Measurements from ENCODE around the gene GNAS. TPM values are rescaled to one million over a fixed set of nuclear protein-coding genes. Genes with fewer than 3 reads are reported as not detected.

GNAS gene
- total RNA-seq, 4 donors from 2014 or later, result 484 to 621 (median 524) TPM

DNA sequence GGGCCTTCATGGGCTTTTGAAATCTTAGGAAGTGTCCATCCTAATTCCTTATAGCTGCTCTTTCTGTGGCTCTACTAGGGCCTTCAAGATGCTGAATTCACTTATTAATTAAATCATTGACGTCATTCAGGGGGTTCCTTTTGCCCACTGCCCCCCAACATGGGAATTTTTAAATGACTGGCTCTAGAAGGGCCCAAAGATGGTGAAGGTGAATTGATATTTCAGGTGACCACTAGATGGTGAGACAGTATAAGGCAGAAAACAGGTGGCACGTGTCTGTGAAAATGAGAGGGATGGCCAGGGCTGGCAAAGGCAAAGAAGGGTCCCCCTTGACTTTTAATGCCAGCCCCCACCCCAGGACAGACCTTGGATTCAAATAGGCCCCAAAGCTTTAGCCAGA is 11.8 kb downstream of the GNAS start:
- DNase-seq (ENCODE audit: low spot score in 2 of 2), result no peak
- TF ChIP-seq EP300 (IDR thresholded peaks at IDR 0.05) (no peak), POLR2A (IDR thresholded peaks at IDR 0.05) (no peak)
- TF ChIP-seq, protein P1, sequence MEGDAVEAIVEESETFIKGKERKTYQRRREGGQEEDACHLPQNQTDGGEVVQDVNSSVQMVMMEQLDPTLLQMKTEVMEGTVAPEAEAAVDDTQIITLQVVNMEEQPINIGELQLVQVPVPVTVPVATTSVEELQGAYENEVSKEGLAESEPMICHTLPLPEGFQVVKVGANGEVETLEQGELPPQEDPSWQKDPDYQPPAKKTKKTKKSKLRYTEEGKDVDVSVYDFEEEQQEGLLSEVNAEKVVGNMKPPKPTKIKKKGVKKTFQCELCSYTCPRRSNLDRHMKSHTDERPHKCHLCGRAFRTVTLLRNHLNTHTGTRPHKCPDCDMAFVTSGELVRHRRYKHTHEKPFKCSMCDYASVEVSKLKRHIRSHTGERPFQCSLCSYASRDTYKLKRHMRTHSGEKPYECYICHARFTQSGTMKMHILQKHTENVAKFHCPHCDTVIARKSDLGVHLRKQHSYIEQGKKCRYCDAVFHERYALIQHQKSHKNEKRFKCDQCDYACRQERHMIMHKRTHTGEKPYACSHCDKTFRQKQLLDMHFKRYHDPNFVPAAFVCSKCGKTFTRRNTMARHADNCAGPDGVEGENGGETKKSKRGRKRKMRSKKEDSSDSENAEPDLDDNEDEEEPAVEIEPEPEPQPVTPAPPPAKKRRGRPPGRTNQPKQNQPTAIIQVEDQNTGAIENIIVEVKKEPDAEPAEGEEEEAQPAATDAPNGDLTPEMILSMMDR (IDR thresholded peaks at IDR 0.05), result no peak

DNA sequence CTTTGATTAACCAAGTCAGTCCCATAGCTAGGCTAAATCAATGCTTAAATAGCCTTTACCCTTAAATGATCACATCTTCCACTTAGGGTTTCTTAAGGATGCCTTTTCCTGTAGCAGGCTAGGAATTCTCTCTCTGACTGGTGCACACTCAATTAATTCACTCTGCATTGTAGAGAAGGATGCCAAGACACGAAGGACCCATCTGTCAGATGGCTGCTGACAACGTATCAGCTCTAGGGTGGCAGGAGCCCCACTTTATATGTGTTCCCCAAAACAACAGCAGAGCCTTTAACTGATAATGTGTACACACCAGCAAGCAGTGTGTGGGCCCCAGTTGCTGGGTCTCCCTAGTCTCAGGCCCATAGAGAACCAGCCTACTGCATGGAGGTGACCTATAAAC is 13.3 kb downstream of the GNAS start:
- Histone ChIP-seq H3K27ac (no peak overlapping the region), H3K36me3 (no peaks in the 10 kb centered on the region), H3K9me3 (no peaks in the 10 kb centered on the region), H3K27me3 (peaks cover 0 to 16% of the 10 kb centered on the region in 2 donors), H3K4me1 (peaks cover 0 to 14% (median 0%) of the 10 kb centered on the region in 4 donors), H3K4me3 (no peak overlapping the region)
- DNase-seq (ENCODE audit: low spot score in 2 of 2), result no peak
- 73 to 94% methylated on average over 2 of the region's 2 CpGs for WGBS, 2 donors
- TF ChIP-seq, protein P1 (IDR thresholded peaks at IDR 0.05), result no peak
- no peak for TF ChIP-seq EP300 (IDR thresholded peaks at IDR 0.05)
- TF ChIP-seq POLR2A (IDR thresholded peaks at IDR 0.05), result no peak

More for the DNA sequence above, 11.8 kb downstream of the GNAS start:
- Histone ChIP-seq H3K27ac (no peak overlapping the region), H3K36me3 (no peaks in the 10 kb centered on the region), H3K27me3 (peaks cover 0 to 16% of the 10 kb centered on the region in 2 donors), H3K9me3 (no peaks in the 10 kb centered on the region), H3K4me3 (no peak overlapping the region), H3K4me1 (peaks cover 0 to 14% (median 0%) of the 10 kb centered on the region in 4 donors)
- 49 to 52% methylated on average over 2 of the region's 2 CpGs for WGBS, 2 donors

DNA sequence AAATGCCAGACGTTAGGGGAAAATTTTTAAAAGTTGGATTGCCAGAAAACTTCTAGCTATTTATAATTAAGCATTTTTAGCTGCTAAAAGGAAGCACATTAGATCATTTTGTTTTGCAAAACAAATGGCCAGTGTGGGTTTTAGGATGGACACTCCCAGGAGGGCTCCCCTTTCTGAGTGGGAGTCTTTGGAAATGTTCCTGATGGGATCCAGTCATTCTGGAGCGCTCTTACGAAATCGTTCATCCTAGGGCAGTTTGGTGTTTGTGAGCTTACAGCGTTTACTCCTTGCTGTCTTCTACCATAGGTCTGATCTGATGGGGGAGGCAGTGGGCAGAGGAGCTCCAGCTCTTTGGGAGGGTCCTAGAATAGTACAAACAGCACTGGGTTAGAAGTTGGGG is 14.7 kb downstream of the GNAS start:
- Histone ChIP-seq H3K4me3 (no peak overlapping the region), H3K27me3 (peaks cover 0 to 5% of the 10 kb centered on the region in 2 donors), H3K36me3 (no peaks in the 10 kb centered on the region), H3K4me1 (peaks cover 0 to 14% (median 0%) of the 10 kb centered on the region in 4 donors), H3K27ac (no peak overlapping the region), H3K9me3 (no peaks in the 10 kb centered on the region)
- peak in 1 of 2 donors; percentile 24 for TF ChIP-seq EP300 (IDR thresholded peaks at IDR 0.05)
- TF ChIP-seq, protein P1 (IDR thresholded peaks at IDR 0.05), result no peak
- peak in 1 of 2 donors; percentile 48 for DNase-seq (ENCODE audit: low spot score in 2 of 2)
- WGBS, 2 donors, result 54 to 60% methylated on average over 5 of the region's 5 CpGs

DNA sequence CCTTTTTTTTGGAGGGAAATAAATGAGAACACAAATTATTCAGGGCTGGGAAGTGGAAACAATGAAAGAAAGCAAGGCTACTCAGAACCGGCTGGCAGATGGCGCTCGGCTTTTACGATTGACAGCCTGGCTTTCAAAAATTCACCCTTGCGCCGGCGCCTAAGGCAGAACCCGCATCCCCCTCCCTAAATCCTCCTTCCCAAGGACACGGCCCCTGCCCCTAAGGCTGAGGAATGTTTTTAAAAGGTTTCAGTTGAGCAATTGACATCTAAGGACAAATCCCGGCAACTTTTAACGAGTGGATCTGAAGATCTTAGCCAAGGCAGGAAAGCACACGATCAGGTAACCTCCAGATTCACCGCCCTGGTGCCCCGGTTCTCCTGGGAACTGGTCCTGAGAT is 16.3 kb downstream of the GNAS start:
- TF ChIP-seq, protein P1 (IDR thresholded peaks at IDR 0.05), result peak in 2 of 5 experiments; percentile 16 to 27
- TF ChIP-seq POLR2A (IDR thresholded peaks at IDR 0.05) (no peak), EP300 (IDR thresholded peaks at IDR 0.05) (no peak)
- Histone ChIP-seq H3K4me3 (no peak overlapping the region), H3K9me3 (no peaks in the 10 kb centered on the region), H3K27ac (no peak overlapping the region), H3K36me3 (no peaks in the 10 kb centered on the region), H3K27me3 (no peaks in the 10 kb centered on the region), H3K4me1 (peaks cover 0 to 14% (median 0%) of the 10 kb centered on the region in 4 donors)
- no peak for DNase-seq (ENCODE audit: low spot score in 2 of 2)
- 29 to 38% methylated on average over 14 of the region's 14 CpGs for WGBS, 2 donors

DNA sequence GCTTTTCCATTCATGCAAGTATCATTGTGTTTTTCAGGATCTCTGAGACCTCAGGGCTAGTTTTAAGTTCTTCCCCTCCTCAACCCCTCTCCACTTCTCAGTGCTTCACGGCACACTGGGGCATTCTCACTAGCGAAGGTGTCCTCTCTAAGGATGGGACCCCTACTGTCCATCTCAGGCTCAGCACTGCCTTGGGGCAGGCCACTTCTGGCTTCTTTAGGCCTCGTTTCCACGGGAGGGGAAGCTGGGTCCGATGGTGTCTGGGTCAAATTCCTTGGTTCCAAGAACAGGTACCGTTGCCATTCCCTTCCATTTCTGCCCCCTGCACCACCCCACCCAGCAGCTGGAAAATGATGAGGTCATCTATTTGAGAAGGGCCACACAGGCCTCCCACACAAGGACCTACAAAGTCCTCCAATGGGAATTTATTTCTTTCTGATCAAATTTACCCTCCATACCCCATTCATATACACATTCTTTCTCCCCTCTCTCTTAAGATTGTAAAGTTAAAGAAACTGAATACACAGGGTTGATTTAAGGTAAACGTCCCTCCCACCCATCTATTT is 17.2 kb downstream of the GNAS start:
- TF ChIP-seq POLR2A (IDR thresholded peaks at IDR 0.05) (no peak), EP300 (IDR thresholded peaks at IDR 0.05) (no peak)
- TF ChIP-seq, protein P1 (IDR thresholded peaks at IDR 0.05), result no peak
- no peaks in the 10 kb centered on the region for H3K9me3 ChIP-seq
- H3K27ac ChIP-seq, result no peak overlapping the region
- no peak for DNase-seq (ENCODE audit: low spot score in 2 of 2)
- H3K4me3 ChIP-seq, result no peak overlapping the region
- no peaks in the 10 kb centered on the region for H3K36me3 ChIP-seq
- peaks cover 0 to 14% (median 0%) of the 10 kb centered on the region in 4 donors for H3K4me1 ChIP-seq
- no peaks in the 10 kb centered on the region for H3K27me3 ChIP-seq
- 69 to 73% methylated on average over 7 of the region's 7 CpGs for WGBS, 2 donors
